ENCODE results near the gene UQCR10. TPM values are rescaled to one million over a fixed set of nuclear protein-coding genes. Genes with fewer than 3 reads are reported as not detected.

The UQCR10 gene
- total and polyA plus RNA-seq, 9 of the 15 experiments (the other 6 are each of a cell fraction or from before 2014, with no cell fraction given): 128 to 903 (median 163) TPM

DNA sequence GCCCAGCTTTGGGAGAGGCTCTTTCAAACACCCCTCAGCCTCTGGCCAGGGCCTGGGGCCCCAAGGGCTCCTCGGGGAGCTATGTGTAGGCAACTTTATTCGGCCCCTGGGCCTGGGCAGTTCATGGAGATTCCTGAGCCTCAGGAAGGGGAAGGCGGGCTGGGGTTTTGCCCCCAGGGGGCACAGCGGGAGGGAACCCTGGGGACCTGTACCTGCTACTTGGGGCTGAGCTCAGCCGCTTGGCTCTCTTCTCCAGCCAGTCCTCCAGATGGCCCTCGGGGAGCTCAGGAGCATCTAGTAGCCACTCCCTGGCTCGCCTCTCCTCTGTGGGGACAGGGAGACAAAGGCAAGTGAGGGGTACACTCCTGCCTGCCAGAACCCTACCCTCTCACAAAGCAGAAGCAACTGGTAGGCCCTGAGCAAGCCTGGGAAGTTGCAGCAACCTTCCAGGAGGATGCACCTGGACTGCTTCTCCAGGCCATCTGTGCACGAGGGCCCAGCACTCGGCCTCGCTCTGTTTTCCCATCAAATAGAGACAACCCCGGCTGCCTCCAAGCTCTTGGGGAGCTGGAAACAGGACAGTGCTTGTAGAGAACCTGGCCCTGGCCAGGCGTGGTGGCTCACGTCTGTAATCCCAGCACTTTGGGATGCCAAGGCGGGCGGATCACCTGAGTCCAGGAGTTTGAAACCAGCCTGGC is 28.9 kb upstream of the UQCR10 start:
- in situ Hi-C loops (cut with MboI) (no loop called here), intact Hi-C loops (cut with micrococcal nuclease) (no loop called here)
- Histone ChIP-seq H4K20me1 (replicated peaks; ENCODE audit: control insufficient read depth, insufficient read depth, low read length) (no peaks in the 10 kb centered on the region), H3K9me1 (ENCODE audit: control insufficient read depth, insufficient read depth, low read length) (no peaks in the 10 kb centered on the region), H3K79me2 (ENCODE audit: control insufficient read depth, insufficient read depth, low read length) (no peaks in the 10 kb centered on the region), H3K27ac (ENCODE audit: extremely low read depth, low read depth, low read length) (no peak overlapping the region), H3K4me2 (ENCODE audit: insufficient read depth, low read length) (no peak overlapping the region), H3K9me3 (replicated peaks; ENCODE audit: control insufficient read depth, insufficient read depth, low read depth, low read length) (no peaks in the 10 kb centered on the region), H3K9ac (ENCODE audit: insufficient read depth in 1 of 2, low read depth in 2 of 2, low read length in 2 of 2) (no peak overlapping the region; a peak in 1 of 4 replicates), H3K36me3 (ENCODE audit: control insufficient read depth, insufficient read depth, low read length) (no peaks in the 10 kb centered on the region), H3K27me3 (ENCODE audit: control insufficient read depth in 2 of 2, insufficient read depth in 2 of 2, low read length in 2 of 2) (no peaks in the 10 kb centered on the region), H3K4me3 (no peak overlapping the region), H3K4me1 (replicated peaks in 1 of 2; ENCODE audit: control insufficient read depth in 2 of 2, insufficient read depth in 2 of 2, low read length in 2 of 2) (peaks cover 5 to 24% of the 10 kb centered on the region in 2 experiments; a peak in 4 of 5 replicates), H2AFZ (ENCODE audit: low read depth, low read length) (no peak overlapping the region)
- no TSS peak for BruUV-seq (replicated peaks)
- ATAC-seq (no peak), DNase-seq (ENCODE audit: extremely low read depth in 1 of 4, low spot score in 3 of 4) (no peak), FAIRE-seq (no peak)
- ChIA-PET POLR2A (interaction anchor here (0.5 to 0.7 kb wide), 3 partner anchors 12 to 200 kb away, joined by 3 to 4 read pairs (median 4); no protein-coding TSS in a partner anchor), CTCF (ENCODE audit: low intra/inter-chr PET ratio) (no interaction called here)
- no peak for TF ChIP-seq RFX7 (CRISPR knock-in tag; IDR thresholded peaks at IDR 0.05)
- TF ChIP-seq ZFP1 (CRISPR knock-in tag; IDR thresholded peaks at IDR 0.05): no peak
- TF ChIP-seq NRF1 (conservative IDR thresholded peaks at IDR 0.05 in 1 of 2, IDR thresholded peaks at IDR 0.05 in 1 of 2): no peak
- 74% methylated on average over 6 of the region's 15 CpGs for WGBS (ENCODE audit: insufficient coverage, low coverage, missing lambda C conversion rate)

DNA sequence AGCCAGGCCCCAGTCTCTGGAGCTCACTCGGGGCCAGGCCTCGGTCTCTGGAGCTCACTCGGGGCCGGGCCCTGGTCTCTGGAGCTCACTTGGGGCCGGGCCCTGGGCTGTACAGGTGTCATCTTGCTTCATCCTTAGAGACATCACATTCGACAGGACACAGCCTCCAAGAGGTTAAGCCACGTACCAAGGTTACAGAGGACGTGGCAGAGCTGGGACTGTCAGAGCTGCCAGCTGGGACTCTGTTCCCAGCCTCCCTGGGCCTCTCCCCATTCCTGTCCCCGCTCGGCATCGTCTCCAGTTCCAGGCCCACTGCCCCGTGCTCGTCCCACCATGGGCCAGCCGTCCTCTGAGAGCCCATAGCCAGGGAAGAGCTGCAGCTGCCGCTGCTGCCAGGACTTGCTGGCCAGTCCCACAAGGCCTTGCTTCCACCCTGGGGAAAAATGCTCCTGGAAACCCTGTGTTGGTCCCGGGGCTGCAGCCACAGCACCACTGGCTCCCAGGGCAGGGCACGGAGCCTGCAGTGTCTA is 27.8 kb upstream of the UQCR10 start:
- H4K20me1 ChIP-seq (replicated peaks; ENCODE audit: control insufficient read depth, insufficient read depth, low read length): no peaks in the 10 kb centered on the region
- ChIA-PET POLR2A (interaction anchor here (0.7 to 1.0 kb wide), 3 partner anchors 8 to 31 kb away, joined by 3 to 4 read pairs (median 3); no protein-coding TSS in a partner anchor), CTCF (ENCODE audit: low intra/inter-chr PET ratio) (no interaction called here)
- H3K9me1 ChIP-seq (ENCODE audit: control insufficient read depth, insufficient read depth, low read length): no peaks in the 10 kb centered on the region
- in situ Hi-C loops (cut with MboI) (no loop called here), intact Hi-C loops (cut with micrococcal nuclease) (no loop called here)
- ATAC-seq (no peak), FAIRE-seq (no peak), DNase-seq (ENCODE audit: extremely low read depth in 1 of 4, low spot score in 3 of 4) (no peak)
- H3K9me3 ChIP-seq (replicated peaks; ENCODE audit: control insufficient read depth, insufficient read depth, low read depth, low read length): no peaks in the 10 kb centered on the region
- H2AFZ ChIP-seq (ENCODE audit: low read depth, low read length): no peak overlapping the region
- WGBS (ENCODE audit: insufficient coverage, low coverage, missing lambda C conversion rate): 60% methylated on average over 9 of the region's 17 CpGs
- peaks cover 0 to 13% of the 10 kb centered on the region in 2 experiments; a peak in 2 of 5 replicates for H3K4me1 ChIP-seq (replicated peaks in 1 of 2; ENCODE audit: control insufficient read depth in 2 of 2, insufficient read depth in 2 of 2, low read length in 2 of 2)
- no peaks in the 10 kb centered on the region for H3K27me3 ChIP-seq (ENCODE audit: control insufficient read depth in 2 of 2, insufficient read depth in 2 of 2, low read length in 2 of 2)
- BruUV-seq (replicated peaks): no TSS peak
- no peaks in the 10 kb centered on the region for H3K79me2 ChIP-seq (ENCODE audit: control insufficient read depth, insufficient read depth, low read length)
- no peaks in the 10 kb centered on the region for H3K36me3 ChIP-seq (ENCODE audit: control insufficient read depth, insufficient read depth, low read length)
- no peak overlapping the region for H3K4me3 ChIP-seq
- no peak overlapping the region for H3K4me2 ChIP-seq (ENCODE audit: insufficient read depth, low read length)
- H3K9ac ChIP-seq (ENCODE audit: insufficient read depth in 1 of 2, low read depth in 2 of 2, low read length in 2 of 2): no peak overlapping the region
- no peak overlapping the region for H3K27ac ChIP-seq (ENCODE audit: extremely low read depth, low read depth, low read length)
- no peak for TF ChIP-seq NR3C1 (CRISPR knock-in tag; IDR thresholded peaks at IDR 0.05)
- TF ChIP-seq CREB5 (CRISPR knock-in tag; IDR thresholded peaks at IDR 0.05): no peak
- no peak for TF ChIP-seq SOX6 (IDR thresholded peaks at IDR 0.05)
- no peak for TF ChIP-seq ZNF830 (CRISPR knock-in tag; IDR thresholded peaks at IDR 0.05)
- no peak for TF ChIP-seq NR2C2 (CRISPR knock-in tag; IDR thresholded peaks at IDR 0.05)
- TF ChIP-seq NR2C2 (tag; IDR thresholded peaks at IDR 0.05): no peak
- TF ChIP-seq RHOXF2B (CRISPR knock-in tag; conservative IDR thresholded peaks at IDR 0.05): no peak
- TF ChIP-seq ERF (CRISPR knock-in tag; IDR thresholded peaks at IDR 0.05): no peak
- TF ChIP-seq ZNF583 (CRISPR knock-in tag; IDR thresholded peaks at IDR 0.05): no peak
- TF ChIP-seq ETV6 (IDR thresholded peaks at IDR 0.05; ENCODE audit: borderline replicate concordance in 1 of 2, low read depth in 2 of 2, low read length in 1 of 2): no peak
- TF ChIP-seq ETV6 (CRISPR knock-in tag; IDR thresholded peaks at IDR 0.05; ENCODE audit: borderline replicate concordance): no peak
- no peak for TF ChIP-seq ZNF121 (CRISPR knock-in tag; conservative IDR thresholded peaks at IDR 0.05)
- TF ChIP-seq NFRKB (IDR thresholded peaks at IDR 0.05; ENCODE audit: low read depth): no peak
- no peak for TF ChIP-seq ZNF444 (CRISPR knock-in tag; IDR thresholded peaks at IDR 0.05)
